ENCODE data around the gene SESTD1.

Gene SESTD1

DNA sequence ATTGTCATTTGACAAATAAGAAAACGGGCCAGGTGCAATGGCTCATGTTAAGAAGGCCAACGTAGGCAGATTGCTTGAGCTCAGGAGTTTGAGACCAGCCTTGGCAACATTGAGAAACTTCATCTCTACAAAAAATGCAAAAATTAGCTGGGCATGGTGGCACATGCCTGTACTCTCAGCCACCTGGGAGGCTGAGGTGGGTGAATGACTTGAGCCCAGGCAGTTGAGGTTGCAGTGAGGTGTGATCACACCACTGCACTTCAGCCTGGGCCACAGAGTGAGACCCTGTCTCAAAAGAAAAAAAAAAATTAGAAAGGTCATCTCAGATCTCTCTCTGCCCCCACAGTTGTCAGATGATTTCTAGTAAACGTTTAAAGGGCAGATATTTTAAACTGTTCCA lies 4.4 kb downstream of the SESTD1 start:
- TF ChIP-seq GATA2 (IDR thresholded peaks at IDR 0.05; ENCODE audit: low read depth, low read length), result no peak
- TF ChIP-seq GATA3 (IDR thresholded peaks at IDR 0.05; ENCODE audit: low read depth, low read length), result no peak

DNA sequence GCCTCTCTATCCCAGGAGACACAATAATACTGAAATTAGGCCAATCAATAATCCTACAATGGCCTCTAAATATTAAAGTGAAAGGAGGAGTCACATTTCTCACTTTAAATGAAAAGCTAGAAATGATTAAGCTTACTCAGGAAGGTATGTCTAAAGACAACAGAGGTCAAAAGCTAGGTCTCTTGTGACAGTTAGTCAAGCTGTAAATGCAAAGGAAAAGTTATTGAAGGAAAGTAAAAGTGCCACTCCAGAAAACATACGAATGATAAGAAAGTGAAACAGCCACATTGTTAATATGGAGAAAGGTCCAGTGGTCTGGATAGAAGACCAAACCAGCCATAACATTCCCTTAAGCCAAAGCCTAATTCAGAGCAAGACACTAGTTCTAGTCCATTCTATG lies 9.5 kb downstream of the SESTD1 start:
- TF ChIP-seq GATA2 (IDR thresholded peaks at IDR 0.05; ENCODE audit: low read depth, low read length) (no peak), GATA3 (IDR thresholded peaks at IDR 0.05; ENCODE audit: low read depth, low read length) (no peak)

DNA sequence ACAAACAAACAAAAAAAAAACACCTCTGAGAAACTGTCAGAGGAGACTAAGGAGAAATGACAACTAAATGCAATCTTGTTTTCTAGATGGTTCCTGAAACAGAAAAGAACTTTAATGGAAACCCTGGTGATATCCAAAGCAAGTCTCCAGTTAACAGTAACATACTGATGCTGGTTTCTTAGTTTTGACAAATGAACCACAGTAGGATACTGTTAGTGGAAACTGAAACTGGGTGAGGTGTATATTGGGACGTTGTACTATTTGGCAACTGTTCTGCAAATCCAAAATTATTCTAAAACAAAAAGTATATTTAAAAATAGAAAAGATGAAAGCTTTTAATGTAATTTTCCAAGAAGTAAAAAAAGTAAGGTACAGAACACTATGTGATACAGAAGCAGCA lies 11.4 kb downstream of the SESTD1 start:
- no peak for TF ChIP-seq GATA2 (IDR thresholded peaks at IDR 0.05; ENCODE audit: low read depth, low read length)
- TF ChIP-seq GATA3 (IDR thresholded peaks at IDR 0.05; ENCODE audit: low read depth, low read length), result no peak

DNA sequence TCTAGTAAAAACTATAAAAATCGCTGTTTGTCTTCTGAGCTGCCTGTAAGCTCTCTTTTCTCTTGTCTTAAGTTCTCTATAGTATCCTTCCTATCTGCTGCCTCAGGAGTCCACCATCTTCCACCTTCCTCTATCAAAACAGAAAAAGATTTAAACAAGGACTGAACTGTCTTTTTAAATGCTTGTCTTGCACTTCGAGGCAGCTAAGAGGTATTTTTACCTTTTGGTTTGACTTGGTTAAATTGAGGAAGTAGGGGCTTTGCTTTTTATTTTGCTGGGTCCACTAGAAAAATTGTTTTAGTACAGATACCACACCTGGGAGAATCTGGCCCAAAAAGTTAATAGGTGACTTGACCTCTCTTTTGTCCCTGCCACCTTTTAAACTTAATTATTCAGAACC lies 12.2 kb downstream of the SESTD1 start:
- TF ChIP-seq GATA3 (IDR thresholded peaks at IDR 0.05; ENCODE audit: low read depth, low read length) (no peak), GATA2 (IDR thresholded peaks at IDR 0.05; ENCODE audit: low read depth, low read length) (no peak)

DNA sequence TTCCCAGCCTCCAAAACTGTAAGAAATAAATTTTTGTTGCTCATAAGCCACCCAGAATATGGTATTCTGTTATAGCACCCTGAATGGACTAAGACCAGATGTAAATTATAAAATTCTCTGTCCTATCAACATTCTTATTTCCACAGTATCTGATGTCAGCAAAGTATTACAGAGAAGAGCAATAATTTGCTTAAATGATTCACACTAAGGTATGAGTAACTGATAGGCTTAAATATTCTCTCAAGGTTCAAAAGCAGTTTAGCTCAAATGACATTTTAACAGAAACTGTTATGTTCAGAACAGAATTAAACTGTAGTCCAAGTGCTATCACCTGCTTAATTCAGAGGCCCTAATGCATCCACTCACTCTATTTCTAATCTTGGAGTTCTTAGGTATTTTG lies 12.8 kb downstream of the SESTD1 start:
- TF ChIP-seq GATA2 (IDR thresholded peaks at IDR 0.05; ENCODE audit: low read depth, low read length) (no peak), GATA3 (IDR thresholded peaks at IDR 0.05; ENCODE audit: low read depth, low read length) (no peak)

DNA sequence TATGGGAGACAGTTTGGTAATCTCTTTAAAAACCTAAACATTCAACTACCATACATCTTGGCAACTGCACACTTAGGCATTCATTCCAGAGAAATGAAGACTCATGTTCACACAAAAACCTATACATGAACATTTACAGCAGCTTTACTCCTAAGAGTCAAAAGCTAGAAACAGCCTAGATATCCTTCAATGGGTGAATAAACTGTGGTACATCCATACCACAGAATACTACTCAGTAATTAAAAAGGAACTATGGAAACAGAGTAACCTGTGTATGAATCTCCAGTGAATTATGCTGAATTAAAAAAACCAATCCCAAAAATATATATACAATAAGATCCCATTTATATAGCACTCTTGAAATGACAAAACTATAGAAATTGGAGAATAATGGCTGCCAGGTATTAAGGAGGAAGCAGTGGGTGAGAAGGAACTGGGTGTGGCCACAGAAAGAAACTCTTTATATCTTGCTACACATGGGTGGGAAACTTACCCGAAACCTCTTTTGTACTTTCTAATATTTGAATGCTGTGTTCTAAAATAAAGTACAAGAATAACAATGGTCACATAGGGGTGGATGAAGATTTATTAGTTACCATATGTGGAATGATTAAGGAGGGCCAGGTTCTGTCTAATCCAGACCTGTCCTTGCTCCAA lies 13.7 kb downstream of the SESTD1 start:
- no peak for TF ChIP-seq GATA2 (IDR thresholded peaks at IDR 0.05; ENCODE audit: low read depth, low read length)
- TF ChIP-seq GATA3 (IDR thresholded peaks at IDR 0.05; ENCODE audit: low read depth, low read length), result no peak

DNA sequence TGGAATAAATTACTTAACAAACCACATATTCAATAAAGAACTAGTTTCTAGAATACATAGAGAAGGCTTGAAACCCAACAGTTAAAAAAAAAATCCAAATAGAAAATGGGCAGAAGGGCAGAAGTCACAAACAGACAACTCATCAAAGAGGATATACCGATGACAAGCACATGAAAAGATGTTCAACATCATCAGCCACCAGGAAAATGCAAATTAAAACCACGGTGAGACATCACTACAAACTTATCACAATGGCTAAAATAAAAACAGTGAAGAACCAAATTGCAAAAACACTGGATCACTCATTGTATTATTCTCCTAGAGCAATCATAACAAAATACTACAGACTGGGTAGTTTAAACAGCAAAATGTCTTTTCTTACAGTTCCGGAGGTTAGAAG lies 14.5 kb downstream of the SESTD1 start:
- TF ChIP-seq GATA2 (IDR thresholded peaks at IDR 0.05; ENCODE audit: low read depth, low read length) (no peak), GATA3 (IDR thresholded peaks at IDR 0.05; ENCODE audit: low read depth, low read length) (no peak)

DNA sequence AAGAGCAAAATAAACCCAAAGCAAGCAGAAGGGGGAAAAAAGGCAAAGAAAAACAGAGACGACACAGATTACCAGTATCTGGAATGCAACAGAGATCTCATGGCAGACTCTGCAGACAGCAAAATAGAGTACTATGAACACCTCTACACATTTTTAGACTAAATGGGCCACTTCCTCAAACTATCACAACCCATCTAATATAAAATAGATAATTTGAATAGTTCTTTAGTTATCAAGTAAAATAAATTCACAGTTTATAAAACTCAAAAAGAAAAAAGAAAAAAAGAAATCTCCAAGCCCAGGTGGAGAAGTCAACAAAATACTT lies 16.6 kb downstream of the SESTD1 start:
- TF ChIP-seq GATA3 (IDR thresholded peaks at IDR 0.05; ENCODE audit: low read depth, low read length) (no peak), GATA2 (IDR thresholded peaks at IDR 0.05; ENCODE audit: low read depth, low read length) (no peak)

DNA sequence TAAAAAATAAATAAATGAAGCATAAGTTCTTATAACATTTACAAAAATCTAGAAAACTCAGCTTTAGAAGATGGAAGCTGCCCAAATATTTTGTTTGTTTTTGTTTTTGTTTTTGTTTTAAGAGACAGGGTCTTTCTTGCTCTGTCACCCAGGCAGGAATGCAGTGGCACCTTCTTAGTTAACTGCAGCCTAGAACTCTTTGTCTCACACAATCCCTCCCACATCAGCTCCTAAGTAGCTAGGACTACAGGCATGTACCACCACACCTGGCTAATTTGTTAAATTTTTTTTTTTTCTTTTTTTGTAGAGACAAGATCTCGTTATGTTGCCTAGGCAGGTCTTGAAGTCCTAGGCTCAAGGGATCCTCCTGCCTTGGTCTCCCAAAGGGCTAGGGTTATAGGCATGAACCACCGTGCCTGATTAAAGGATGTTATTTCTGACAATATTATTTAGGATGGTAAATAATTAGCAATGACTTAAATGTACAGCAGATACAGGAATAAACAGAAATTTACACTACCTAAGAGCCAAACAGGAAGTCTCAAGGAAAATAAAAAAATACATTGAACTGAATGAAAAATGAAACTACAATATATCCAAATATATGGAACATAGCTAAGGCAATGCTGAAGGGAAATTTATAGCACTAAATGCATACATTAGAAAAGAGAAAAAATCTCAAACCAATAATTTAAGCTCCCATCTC lies 17.2 kb downstream of the SESTD1 start:
- TF ChIP-seq GATA3 (IDR thresholded peaks at IDR 0.05; ENCODE audit: low read depth, low read length) (no peak), GATA2 (IDR thresholded peaks at IDR 0.05; ENCODE audit: low read depth, low read length) (no peak)

DNA sequence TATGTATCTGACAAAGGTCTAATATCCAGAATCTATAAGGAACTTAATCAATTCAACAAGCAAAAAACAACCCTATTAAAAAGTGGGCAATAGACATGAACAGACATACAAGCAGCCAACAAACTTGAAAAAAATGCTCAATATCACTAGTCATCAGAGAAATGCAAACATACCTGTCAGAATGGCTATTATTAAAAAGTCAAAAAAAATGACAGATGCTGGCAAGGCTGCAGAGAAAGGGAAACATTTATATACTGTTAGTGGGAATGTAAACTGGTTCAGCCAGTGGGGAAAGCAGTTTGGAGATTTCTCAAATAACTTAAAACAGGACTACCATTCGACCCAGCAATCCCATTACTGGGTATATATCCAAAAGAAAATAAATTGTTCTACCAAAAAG lies 21.6 kb downstream of the SESTD1 start:
- TF ChIP-seq GATA2 (IDR thresholded peaks at IDR 0.05; ENCODE audit: low read depth, low read length) (no peak), GATA3 (IDR thresholded peaks at IDR 0.05; ENCODE audit: low read depth, low read length) (no peak)

DNA sequence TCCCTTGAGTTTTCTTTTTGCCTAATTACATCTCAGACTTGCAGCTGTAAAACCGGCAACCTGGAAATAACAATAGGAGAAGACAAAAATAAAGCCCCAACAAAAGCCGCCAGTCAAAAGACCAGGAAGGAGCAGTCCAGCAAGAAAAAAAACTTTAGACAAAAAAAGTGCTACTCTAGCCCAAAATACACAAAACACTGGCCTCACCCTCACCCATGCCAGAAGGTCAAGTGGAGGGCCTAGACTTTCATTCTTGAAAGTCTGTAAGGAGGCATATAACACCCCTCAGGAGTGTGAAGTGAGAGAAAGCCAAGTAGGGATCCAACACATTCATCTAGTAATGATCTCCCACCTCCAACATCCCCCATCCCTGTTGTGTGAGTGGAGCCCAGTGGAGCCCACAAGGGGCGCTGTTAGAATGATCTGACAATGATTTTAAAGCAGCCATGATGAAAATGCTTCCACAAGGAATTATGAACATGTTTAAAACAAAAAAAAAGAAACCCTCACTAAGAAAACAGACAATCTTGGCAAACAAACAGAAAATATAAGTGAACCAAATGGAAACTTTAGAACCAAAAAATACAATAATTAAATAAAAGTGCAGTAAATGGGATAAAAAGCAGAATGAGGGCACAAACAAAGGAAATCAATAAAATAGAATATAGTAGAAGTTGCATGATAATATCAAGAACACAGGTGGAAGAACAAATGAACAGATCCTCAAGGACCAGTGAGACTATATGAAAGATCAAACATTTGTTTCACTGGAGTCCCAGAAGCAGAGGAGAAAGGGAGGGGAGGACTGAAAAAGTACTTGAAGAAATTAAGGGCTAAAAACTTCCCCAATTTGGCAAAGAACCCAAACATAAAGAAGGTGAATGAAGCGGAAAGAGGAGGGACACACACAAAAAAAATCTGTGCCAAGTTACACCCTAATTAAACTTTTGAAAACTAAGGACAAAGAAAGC lies 23.9 kb downstream of the SESTD1 start:
- TF ChIP-seq GATA3 (IDR thresholded peaks at IDR 0.05; ENCODE audit: low read depth, low read length), result no peak
- no peak for TF ChIP-seq GATA2 (IDR thresholded peaks at IDR 0.05; ENCODE audit: low read depth, low read length)

DNA sequence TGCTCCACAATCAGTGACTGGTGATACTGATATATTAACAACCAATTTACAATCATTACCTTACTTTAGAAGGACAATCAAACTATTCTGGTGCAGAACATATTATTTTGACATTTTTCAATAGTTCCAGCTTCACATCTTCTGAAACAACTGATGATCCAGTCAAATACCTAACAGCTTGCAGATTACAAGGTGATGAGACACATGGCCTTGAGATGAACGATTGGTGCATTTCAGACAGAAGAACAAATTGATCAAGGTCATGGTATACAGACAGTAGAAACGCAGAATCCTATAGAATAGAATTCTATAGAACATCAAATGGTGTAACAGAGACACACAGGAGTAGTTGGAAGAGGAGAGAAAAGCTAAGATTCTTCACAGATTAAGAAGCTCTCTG lies 24.8 kb downstream of the SESTD1 start:
- TF ChIP-seq GATA3 (IDR thresholded peaks at IDR 0.05; ENCODE audit: low read depth, low read length) (no peak), GATA2 (IDR thresholded peaks at IDR 0.05; ENCODE audit: low read depth, low read length) (no peak)

DNA sequence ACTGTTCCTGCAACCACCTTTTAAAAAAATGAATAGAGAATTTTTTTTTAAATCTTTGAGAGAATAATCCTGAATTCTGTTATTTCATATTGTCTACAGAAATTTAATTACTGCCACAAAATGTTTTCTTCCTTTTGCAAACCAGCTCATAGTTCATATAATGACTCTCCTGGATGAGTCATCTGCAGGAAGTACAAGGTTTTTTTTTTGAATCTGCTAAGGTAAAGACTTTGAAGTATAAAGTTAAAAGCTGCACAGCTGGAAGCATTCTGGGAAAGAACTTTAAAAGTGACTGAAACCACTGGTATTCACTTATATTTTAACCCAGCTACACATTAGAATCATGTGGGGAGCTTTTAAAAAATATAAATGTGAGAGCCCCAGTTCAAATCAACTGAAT lies 25.4 kb downstream of the SESTD1 start:
- TF ChIP-seq GATA3 (IDR thresholded peaks at IDR 0.05; ENCODE audit: low read depth, low read length) (no peak), GATA2 (IDR thresholded peaks at IDR 0.05; ENCODE audit: low read depth, low read length) (no peak)

DNA sequence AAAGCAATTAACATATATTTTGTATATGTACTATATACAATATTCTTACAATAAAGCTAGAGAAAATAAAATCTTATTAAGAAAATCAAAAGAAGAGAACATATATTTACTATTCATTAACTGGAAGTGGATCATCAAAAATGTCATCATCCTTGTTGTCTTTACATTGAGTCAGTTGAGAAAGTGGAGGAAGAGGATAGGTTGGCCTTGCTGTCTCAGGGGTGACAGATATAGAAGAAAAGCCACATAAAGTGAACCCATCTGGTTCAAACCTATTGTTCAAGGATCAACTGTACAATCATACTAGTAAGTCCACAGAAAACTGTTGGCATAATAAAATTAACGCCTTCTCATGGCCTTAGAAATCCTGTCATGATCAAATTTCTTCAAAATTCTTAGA lies 26.6 kb downstream of the SESTD1 start:
- TF ChIP-seq GATA2 (IDR thresholded peaks at IDR 0.05; ENCODE audit: low read depth, low read length) (no peak), GATA3 (IDR thresholded peaks at IDR 0.05; ENCODE audit: low read depth, low read length) (no peak)
